Measurements from ENCODE around the gene CELF4.

The CELF4 gene

DNA sequence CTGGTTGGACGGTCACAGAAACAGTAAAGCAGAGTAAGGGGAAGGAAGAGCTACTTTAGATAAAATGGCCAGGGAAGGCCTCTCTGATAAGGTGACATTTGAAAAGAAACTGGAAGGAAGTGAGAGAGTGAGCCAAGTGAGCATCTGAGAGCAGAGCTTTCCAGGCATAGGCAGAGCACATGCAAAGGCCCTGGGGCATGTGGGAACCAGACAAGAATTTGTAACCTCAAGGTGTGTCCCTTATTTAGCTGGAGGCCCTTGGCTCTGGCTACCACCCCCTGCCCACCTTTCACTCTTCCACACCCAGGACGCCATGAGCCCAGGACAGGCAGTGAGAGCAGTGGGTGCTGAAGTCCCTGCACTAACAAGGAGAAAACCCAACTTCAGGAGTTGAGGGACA is 116.0 kb downstream of the CELF4 start:
- TF ChIP-seq, protein P1, sequence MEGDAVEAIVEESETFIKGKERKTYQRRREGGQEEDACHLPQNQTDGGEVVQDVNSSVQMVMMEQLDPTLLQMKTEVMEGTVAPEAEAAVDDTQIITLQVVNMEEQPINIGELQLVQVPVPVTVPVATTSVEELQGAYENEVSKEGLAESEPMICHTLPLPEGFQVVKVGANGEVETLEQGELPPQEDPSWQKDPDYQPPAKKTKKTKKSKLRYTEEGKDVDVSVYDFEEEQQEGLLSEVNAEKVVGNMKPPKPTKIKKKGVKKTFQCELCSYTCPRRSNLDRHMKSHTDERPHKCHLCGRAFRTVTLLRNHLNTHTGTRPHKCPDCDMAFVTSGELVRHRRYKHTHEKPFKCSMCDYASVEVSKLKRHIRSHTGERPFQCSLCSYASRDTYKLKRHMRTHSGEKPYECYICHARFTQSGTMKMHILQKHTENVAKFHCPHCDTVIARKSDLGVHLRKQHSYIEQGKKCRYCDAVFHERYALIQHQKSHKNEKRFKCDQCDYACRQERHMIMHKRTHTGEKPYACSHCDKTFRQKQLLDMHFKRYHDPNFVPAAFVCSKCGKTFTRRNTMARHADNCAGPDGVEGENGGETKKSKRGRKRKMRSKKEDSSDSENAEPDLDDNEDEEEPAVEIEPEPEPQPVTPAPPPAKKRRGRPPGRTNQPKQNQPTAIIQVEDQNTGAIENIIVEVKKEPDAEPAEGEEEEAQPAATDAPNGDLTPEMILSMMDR (IDR thresholded peaks at IDR 0.05; ENCODE audit: extremely low read depth, missing control alignments): no peak
- DNase-seq (ENCODE audit: low spot score): no peak

DNA sequence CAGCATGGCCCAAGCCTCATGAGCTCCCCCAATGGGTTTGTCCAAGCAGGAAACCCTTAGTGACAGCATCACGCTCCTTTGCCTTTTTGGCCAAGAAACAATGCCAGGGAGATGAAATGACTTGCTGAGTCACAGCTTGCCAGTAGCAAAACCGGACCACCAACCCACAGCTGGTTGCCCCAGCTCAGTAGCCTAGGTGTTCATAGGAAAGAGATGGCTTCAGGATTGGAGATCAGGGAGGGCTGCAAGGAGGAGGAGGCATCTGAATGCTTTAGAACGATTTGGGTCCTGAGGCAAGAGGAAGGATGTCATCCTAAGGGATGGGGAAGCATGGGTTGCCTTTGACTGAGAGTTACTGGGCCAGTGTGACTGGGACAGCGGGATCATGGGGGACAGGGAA is 116.7 kb downstream of the CELF4 start:
- TF ChIP-seq, protein P1 (IDR thresholded peaks at IDR 0.05; ENCODE audit: extremely low read depth, missing control alignments): no peak
- DNase-seq (ENCODE audit: low spot score): no peak

DNA sequence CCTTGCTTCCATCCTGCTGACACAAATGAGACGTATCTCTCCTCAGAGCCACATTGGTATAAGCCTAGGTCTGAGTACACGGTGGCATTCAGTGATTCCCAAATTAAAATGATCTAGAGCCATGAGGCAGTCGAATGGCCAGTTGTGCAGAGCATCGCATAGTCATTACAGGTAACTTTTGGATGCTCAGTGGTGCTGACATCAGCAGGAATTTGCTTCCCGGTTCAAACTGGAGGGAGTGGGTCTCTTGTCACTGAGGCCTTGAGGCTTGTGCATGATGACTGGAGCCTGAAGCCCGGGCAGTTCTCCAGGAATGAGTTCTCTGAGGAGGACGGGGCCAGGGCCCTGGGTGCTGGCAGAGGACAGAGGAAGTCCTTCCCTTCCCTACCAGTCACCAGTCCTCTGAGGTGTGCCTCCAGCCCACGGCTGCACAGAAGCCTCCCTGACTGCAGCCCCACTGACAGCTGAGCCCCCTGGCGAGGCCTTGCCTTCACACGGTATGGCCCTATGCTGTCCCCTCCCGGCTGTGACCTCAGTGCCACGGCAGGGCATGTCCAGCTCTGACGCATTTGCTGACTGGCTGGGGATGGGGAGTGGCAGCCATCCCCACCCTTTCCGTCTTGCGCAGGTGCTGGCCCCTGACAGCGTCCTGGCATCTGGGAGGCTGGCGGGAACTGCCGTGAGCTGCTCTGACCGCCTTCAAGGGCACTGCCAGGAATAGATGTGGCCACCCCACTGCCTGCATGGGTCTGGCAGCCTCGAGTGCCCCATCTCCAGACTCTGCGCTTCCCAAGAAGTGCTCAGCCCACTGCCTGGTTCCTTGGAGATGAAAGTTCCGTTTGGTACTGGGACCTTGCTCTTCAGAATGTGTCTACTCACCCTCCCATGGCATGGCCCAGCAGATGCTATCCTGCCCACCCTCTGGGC is 117.4 kb downstream of the CELF4 start:
- no peak for DNase-seq (ENCODE audit: low spot score)
- TF ChIP-seq, protein P1 (IDR thresholded peaks at IDR 0.05; ENCODE audit: extremely low read depth, missing control alignments): no peak

DNA sequence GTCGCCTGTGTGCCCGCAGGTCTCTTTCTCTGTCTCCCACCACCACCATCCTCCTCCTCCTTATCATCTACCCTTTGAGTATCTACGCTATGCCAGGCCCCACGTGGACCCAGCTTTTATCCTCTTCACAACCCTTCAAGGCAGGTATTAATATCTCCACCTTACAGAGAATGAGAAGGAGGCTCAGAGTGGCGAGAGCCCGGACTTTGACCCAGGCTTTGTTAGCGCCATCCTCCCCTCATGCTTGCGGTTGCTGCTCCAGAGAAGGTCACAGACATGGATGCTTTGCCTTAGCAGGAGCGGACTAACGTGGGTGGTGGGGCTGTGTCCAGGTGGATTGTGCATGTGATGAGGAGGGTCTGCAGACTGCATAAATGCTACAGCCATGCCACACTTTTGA is 119.8 kb downstream of the CELF4 start:
- DNase-seq (ENCODE audit: low spot score): no peak
- TF ChIP-seq, protein P1 (IDR thresholded peaks at IDR 0.05; ENCODE audit: extremely low read depth, missing control alignments): no peak

DNA sequence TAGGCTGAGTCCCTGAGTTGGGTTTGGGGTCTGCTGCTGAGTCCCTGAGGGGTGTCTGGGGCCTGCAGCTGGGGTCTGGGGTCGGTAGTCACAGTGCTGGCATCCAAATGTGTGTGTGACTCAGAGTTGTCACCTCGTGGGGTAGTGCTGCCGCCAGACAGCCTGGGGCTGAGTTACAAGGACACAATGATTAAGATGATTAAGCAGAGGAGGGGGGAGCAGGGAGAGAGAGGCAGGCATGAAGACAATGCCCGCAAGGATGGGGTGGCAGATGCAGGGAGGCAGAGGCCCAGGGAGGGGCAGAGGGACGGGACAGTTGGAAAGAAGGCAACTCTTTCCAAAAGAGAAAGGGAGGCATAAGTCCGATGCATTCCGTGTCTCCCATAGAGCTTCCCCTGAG is 120.2 kb downstream of the CELF4 start:
- TF ChIP-seq, protein P1 (IDR thresholded peaks at IDR 0.05; ENCODE audit: extremely low read depth, missing control alignments): no peak
- no peak for DNase-seq (ENCODE audit: low spot score)

DNA sequence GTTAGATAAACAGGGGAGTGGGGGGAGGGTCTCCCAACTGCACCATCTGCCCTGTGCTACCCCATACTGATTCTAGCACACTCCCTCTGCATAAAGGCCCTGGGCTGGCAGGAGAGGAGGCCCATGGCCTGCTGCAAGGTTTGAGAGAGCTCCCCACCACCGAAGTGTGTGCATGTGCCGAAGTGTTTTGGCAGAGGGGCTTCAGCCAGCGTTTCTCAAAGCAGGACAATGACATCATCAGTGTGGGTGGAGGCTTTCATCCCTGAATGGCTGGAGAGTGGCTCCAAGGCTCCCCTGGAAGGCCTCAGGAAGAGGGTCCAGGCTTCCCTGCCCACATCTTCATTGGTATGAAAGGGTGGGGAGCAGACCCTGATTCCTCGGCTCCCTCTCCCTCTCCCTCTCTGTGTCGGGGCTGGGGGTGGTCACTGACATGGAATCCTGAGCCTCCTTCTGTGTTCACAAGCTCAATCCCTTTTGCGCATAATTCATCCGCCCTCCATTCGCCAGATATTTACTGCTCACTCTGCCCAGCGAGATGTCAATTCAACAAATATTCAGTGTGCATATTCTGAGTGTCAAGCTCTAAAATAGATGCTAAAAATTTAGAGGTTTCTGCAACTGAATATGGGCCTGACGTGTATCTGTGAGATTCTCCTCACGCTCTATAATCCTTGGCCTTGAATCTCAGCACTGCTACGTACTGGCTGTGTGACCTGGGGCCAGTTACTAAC is 122.1 kb downstream of the CELF4 start:
- TF ChIP-seq, protein P1 (IDR thresholded peaks at IDR 0.05; ENCODE audit: extremely low read depth, missing control alignments): no peak
- no peak for DNase-seq (ENCODE audit: low spot score)

DNA sequence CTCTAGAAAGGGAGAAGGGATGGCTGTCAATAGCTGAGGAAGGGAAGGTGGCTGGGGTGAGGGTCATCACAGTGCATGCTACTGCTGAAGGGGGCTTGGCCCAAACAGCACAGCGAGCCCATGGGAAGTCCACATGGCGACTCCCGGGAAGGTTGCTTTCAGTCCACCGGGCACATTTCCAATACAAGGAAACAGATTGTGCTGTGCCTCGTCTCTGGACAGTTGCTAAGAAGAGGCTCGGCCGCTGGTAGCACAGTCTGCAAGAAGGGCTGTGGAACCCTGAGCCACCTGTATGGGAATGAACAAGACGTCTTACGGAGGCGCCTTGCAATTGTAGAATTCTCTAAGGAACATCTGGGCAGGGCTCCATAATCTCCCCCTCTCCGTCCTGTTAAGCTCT is 123.1 kb downstream of the CELF4 start:
- DNase-seq (ENCODE audit: low spot score): no peak
- TF ChIP-seq, protein P1 (IDR thresholded peaks at IDR 0.05; ENCODE audit: extremely low read depth, missing control alignments): no peak
